HS-27A (cell line): ENCODE data around the gene BAIAP2.

Source experiments
- DNase-seq: peaks from one replicate; pipeline ENCODE4 v3.0.0-alpha.2; 2012; ENCODE audit warnings: low read depth, missing footprints

The BAIAP2 gene

GRCh38 chr17:81034779-81035520 lies at the start of gene BAIAP2:
Gene BAIAP2, plus strand, starts transcription at chr17:81035151. Its CDS starts 104 bp downstream, at chr17:81035255.
- DNase-seq: peak; percentile 48

- no peak for DNase-seq
Measured at GRCh38 chr17:80986046-80986445, 48.9 kb upstream of the BAIAP2 start.

GRCh38 chr17:80986816-80987475 lies 48.0 kb upstream of the BAIAP2 start:
- DNase-seq: no peak

- no peak for DNase-seq
Measured at GRCh38 chr17:80987941-80988461, 47.0 kb upstream of the BAIAP2 start.

GRCh38 chr17:80989586-80989913 lies 45.4 kb upstream of the BAIAP2 start:
- no peak for DNase-seq

GRCh38 chr17:80990921-80991644 lies 43.9 kb upstream of the BAIAP2 start:
- DNase-seq: no peak

- DNase-seq: no peak
Measured at GRCh38 chr17:80991645-80992076, 43.3 kb upstream of the BAIAP2 start, which contains the start of gene CHMP6. Gene CHMP6, plus strand, starts transcription at chr17:80991841. Its CDS starts 78 bp downstream, at chr17:80991919.

GRCh38 chr17:80992077-80992947 lies 42.6 kb upstream of the BAIAP2 start:
- DNase-seq: no peak

- no peak for DNase-seq
Measured at GRCh38 chr17:80992948-80993624, 41.9 kb upstream of the BAIAP2 start.

- DNase-seq: no peak
Measured at GRCh38 chr17:80995131-80995530, 39.8 kb upstream of the BAIAP2 start.

GRCh38 chr17:80996422-80997305 lies 38.3 kb upstream of the BAIAP2 start:
- DNase-seq: no peak

- DNase-seq: no peak
Measured at GRCh38 chr17:80997424-80998117, 37.4 kb upstream of the BAIAP2 start.

- no peak for DNase-seq
Measured at GRCh38 chr17:80998118-80998747, 36.7 kb upstream of the BAIAP2 start.

GRCh38 chr17:80998748-80999535 lies 36.0 kb upstream of the BAIAP2 start:
- DNase-seq: no peak

- no peak for DNase-seq
Measured at GRCh38 chr17:80999536-81000333, 35.2 kb upstream of the BAIAP2 start.

GRCh38 chr17:81000334-81000630 lies 34.7 kb upstream of the BAIAP2 start:
- no peak for DNase-seq

GRCh38 chr17:81000631-81001357 lies 34.2 kb upstream of the BAIAP2 start:
- no peak for DNase-seq
